ENCODE data around the gene LRMDA.

DNA sequence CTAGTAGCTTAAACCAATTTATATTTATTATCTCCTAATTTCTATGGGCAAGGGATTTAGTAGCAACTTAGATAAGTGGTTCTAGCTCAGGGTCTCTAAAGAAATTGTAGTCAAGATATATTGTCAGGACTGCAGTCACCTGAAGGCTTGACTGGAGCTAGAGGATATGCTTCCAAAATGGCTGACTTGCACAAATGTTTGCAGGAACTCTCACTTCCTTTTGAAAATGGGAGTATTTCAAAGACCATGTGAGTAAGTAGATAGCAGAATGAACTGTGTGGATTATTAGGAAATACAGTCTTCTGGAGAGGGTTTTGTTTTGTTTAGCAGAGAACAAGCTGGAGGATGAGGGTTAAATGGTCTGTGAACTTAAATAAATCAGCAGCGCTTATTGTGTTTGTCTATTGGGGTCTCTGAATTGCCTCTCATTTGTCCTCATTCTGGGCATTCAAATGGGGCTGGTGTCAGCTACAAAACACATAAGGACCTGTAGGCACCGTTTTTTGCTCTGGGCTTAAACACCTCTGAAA, 524.6 kb downstream of the LRMDA start:
- TF ChIP-seq TCF12 (IDR thresholded peaks at IDR 0.05; ENCODE audit: low read depth) (no peak), RAD21 (IDR thresholded peaks at IDR 0.05; ENCODE audit: low read depth) (no peak), CREB1 (IDR thresholded peaks at IDR 0.05; ENCODE audit: low read depth) (no peak), USF1 (IDR thresholded peaks at IDR 0.05) (no peak), REST (IDR thresholded peaks at IDR 0.05; ENCODE audit: low read depth) (no peak), EP300 (IDR thresholded peaks at IDR 0.05; ENCODE audit: borderline replicate concordance) (no peak), ZBTB7A (IDR thresholded peaks at IDR 0.05; ENCODE audit: low read depth) (no peak)
- TF ChIP-seq, protein P1, sequence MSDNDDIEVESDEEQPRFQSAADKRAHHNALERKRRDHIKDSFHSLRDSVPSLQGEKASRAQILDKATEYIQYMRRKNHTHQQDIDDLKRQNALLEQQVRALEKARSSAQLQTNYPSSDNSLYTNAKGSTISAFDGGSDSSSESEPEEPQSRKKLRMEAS (IDR thresholded peaks at IDR 0.05): no peak

All from Ishikawa (cell line).